LNCAP (cell line): Measurements from ENCODE around the gene FPGT.

ENCODE experiments used
- TF ChIP-seq, protein P1 (sequence below): fragments of 450-650 bp; IDR thresholded peaks from 2 replicates; pipeline ENCODE4 v1.5.1; 2017; ENCODE audit warnings: mild to moderate bottlenecking

Gene FPGT

DNA sequence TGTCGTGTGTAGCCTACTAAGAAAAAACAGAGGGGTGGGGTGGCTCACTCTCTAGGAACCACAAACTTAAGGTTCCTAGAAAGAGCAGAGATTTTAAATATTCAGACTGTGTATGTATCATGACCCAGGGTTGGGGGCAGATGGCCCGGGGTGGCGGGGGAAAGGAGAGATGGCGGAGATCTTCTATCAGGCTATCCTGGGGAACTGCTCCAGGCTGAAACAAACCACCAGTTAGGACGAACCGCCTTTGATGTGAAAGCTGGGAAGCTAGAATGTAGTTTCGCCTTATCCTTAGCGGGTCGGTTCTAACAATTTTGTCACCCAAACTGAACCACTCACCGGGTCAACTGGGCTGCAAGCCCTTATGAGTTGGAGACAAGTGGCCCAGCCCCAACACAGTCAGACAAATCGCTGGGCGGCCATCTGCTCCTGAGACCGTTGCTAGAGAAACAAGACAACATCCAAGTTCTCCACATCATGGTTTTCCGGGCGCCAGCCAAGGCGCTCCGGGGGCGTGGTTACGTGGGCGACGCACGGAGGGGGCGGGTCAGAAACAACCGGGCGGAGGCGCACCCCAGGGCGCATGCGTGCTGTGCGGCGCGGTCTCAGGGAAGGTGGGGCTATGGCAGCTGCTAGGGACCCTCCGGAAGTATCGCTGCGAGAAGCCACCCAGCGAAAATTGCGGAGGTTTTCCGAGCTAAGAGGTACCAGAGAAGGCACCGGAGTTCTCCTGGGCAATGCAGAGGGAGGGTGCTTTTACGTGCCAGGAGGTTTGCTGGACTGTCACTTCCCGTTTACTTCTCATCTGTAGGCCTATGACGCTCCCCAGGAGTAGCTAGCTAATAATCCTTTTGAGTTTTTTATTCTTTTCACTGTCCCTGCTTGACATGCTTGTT lies at the start of gene FPGT, which contains the start of gene LRRIQ3:
FPGT (plus strand) TSS at position 586 of the 896 bp plus-strand sequence; CDS start at position 623, 37 bp downstream.
LRRIQ3 (minus strand) TSS at position 520 of the 896 bp plus-strand sequence. CDS start 14,492 bp downstream, outside the sequence.
- TF ChIP-seq, protein P1, sequence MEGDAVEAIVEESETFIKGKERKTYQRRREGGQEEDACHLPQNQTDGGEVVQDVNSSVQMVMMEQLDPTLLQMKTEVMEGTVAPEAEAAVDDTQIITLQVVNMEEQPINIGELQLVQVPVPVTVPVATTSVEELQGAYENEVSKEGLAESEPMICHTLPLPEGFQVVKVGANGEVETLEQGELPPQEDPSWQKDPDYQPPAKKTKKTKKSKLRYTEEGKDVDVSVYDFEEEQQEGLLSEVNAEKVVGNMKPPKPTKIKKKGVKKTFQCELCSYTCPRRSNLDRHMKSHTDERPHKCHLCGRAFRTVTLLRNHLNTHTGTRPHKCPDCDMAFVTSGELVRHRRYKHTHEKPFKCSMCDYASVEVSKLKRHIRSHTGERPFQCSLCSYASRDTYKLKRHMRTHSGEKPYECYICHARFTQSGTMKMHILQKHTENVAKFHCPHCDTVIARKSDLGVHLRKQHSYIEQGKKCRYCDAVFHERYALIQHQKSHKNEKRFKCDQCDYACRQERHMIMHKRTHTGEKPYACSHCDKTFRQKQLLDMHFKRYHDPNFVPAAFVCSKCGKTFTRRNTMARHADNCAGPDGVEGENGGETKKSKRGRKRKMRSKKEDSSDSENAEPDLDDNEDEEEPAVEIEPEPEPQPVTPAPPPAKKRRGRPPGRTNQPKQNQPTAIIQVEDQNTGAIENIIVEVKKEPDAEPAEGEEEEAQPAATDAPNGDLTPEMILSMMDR, result no peak

DNA sequence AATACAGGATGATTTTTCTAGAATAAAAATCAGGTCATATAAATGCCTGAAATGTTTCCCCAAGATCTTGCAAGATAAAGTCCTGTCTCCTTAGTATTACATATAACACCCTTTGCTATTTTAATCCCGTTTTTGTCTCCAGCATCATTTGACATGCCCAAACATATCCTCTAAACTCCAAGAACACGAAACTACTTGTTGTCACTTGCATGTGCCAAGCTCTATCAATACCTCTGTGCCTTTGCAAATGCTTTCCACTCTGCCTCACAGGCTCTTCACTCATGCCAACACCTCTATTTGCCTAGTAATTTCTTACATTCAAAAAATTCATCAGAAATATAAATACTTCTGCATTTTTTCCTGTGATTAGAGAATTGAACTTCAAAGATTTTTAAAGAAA lies 38.0 kb upstream of the FPGT start:
- TF ChIP-seq, protein P1, result no peak

DNA sequence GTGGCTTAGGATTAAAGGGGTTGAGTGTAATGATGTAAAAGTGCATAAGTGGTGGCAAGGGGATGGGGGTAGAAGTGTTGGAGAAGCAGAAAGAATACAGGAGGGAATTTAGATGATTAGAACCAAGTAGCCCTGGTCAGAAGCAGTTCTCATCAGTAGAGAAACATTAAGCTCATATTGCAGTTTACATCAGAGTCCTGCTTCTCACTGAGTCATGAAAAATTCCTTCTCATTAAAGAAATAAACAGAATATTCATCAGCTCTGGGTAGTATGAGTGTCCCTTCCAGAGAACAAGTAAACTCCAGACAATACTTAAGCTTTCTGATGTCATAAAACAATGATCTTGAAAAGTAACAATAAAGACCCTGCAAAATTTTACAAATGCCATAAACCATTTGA lies 36.5 kb upstream of the FPGT start:
- TF ChIP-seq, protein P1, result no peak

DNA sequence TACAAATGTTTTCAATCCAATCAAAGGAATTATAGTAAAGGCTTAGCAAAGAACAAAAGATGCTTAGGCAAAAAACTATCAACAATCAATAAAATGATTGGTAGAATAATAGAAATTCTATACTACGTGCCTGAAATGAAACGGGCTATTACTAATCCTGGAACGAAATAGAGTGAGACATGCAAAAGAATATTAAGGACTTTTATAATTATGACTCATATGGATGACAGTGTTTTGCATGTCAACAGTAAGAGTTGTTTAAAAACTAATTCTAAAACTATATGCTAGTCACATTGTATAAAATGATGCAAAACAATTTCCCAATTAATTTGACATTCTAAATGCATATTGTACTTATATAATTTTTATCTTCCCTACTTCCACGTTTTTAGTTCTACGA lies 35.7 kb upstream of the FPGT start:
- TF ChIP-seq, protein P1, result no peak

DNA sequence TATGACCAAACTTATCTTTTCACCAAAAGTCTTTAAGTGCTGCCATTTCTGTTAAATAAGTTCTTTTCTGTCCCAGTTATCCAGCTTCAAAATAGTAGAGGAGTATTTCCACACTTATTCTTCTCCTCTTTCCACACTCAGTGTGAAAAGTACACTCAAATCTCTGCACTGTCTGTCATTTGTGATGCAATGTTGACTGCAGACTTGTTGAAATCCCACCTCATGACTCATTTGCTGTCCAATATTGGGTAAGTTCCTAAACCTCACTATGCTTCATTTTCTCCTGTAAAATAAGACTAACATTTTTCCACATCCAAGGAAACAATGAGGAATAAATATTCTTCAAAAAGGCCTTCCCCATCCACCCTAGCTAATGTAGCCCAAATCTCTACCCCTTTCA lies 17.6 kb upstream of the FPGT start:
- TF ChIP-seq, protein P1, result no peak

DNA sequence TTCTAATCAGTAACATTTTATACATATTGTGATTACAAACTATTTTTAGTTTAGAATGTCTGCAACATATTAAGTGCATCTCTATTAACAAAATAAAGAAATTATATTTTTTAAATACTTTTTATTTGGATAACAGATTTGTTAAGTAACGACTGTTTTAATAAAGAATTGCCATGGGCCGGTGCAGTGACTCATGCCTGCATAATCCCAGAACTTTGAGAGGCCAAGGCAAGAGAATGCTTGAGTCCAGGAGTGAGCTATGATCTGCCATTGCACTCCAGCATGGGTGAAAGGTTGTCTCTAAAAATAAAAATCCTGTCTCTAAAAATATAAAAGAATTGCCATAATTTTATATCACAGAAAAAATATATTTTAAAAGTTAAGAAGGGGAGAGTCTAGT lies 4.1 kb upstream of the FPGT start:
- TF ChIP-seq, protein P1, result no peak

DNA sequence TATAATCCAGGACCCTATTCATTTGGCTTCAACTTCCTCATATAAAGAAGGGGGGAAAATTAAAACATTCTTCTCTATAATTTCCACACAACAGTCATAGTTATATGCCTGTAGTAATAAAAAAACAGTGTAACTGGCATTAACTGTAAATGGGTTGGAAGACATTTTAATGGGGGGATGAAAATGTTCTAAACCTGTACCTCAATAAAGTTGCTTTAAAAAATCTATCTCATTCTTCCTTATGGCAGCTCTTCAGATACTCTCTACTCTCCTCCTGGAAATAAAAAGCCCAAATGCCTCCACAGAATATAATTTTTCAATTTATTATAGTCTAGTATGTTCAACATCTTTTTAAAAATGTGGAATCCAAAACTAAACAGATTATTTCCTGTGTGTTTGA lies 2.7 kb upstream of the FPGT start:
- TF ChIP-seq, protein P1, result no peak
